ENCODE data around the gene KIF7. TPM values are rescaled to one million over a fixed set of nuclear protein-coding genes. Genes with fewer than 3 reads are reported as not detected.

Gene KIF7
- polyA plus RNA-seq, 1 donor from 2014 or later = 5.2 TPM

DNA sequence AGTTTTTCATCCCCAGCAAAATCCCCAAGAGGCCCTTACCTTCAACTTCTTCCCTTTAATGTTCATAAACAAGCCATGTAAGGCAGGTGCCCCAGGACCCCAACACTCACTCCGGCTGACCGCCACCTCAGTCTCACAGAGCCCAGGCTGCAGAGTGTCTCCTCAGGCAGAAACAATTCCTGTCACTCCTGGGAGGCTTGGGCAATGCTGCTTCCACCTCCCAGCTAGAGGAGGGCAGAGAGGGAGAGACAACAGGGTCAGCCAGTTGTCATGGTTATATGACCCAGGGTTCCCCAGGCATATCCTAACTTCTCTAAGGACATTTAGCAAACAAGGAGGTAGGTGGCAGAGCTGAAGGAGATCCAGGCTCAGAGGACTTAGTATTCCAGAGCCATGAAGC is 23.9 kb upstream of the KIF7 start, which contains the start of gene PLIN1:
PLIN1 (minus strand) TSS at position 156 of the 400 bp plus-strand sequence. CDS start 1,878 bp downstream, outside the sequence.
- H4K20me1 ChIP-seq (ENCODE audit: insufficient read depth) = no peaks in the 10 kb centered on the region
- H3K79me2 ChIP-seq (replicated peaks; ENCODE audit: insufficient read depth, low read length) = no peaks in the 10 kb centered on the region
- no peaks in the 10 kb centered on the region for H3K9me3 ChIP-seq (ENCODE audit: low read length)
- no peak within 1 kb of the TSS for H2AFZ ChIP-seq (ENCODE audit: low read depth, low read length)
- H3K27me3 ChIP-seq (ENCODE audit: insufficient read depth, low read depth, low read length) = no peaks in the 10 kb centered on the region
- H3K4me2 ChIP-seq (ENCODE audit: low read length) = no peak within 1 kb of the TSS
- TF ChIP-seq SMC3 (conservative IDR thresholded peaks at IDR 0.05; ENCODE audit: poor library complexity) (no peak), POLR2AphosphoS5 (IDR thresholded peaks at IDR 0.05) (no peak), EZH2 (IDR thresholded peaks at IDR 0.05; ENCODE audit: borderline replicate concordance, insufficient read depth, low read length, poor library complexity, severe bottlenecking) (no peak), TAF1 (IDR thresholded peaks at IDR 0.05; ENCODE audit: low read depth) (no peak), EP300 (conservative IDR thresholded peaks at IDR 0.05; ENCODE audit: poor library complexity, severe bottlenecking) (no peak), RAD21 (conservative IDR thresholded peaks at IDR 0.05) (no peak), MXI1 (conservative IDR thresholded peaks at IDR 0.05; ENCODE audit: poor library complexity, severe bottlenecking) (no peak)
- TF ChIP-seq, protein P1, sequence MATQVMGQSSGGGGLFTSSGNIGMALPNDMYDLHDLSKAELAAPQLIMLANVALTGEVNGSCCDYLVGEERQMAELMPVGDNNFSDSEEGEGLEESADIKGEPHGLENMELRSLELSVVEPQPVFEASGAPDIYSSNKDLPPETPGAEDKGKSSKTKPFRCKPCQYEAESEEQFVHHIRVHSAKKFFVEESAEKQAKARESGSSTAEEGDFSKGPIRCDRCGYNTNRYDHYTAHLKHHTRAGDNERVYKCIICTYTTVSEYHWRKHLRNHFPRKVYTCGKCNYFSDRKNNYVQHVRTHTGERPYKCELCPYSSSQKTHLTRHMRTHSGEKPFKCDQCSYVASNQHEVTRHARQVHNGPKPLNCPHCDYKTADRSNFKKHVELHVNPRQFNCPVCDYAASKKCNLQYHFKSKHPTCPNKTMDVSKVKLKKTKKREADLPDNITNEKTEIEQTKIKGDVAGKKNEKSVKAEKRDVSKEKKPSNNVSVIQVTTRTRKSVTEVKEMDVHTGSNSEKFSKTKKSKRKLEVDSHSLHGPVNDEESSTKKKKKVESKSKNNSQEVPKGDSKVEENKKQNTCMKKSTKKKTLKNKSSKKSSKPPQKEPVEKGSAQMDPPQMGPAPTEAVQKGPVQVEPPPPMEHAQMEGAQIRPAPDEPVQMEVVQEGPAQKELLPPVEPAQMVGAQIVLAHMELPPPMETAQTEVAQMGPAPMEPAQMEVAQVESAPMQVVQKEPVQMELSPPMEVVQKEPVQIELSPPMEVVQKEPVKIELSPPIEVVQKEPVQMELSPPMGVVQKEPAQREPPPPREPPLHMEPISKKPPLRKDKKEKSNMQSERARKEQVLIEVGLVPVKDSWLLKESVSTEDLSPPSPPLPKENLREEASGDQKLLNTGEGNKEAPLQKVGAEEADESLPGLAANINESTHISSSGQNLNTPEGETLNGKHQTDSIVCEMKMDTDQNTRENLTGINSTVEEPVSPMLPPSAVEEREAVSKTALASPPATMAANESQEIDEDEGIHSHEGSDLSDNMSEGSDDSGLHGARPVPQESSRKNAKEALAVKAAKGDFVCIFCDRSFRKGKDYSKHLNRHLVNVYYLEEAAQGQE (IDR thresholded peaks at IDR 0.05; ENCODE audit: borderline replicate concordance) = no peak
- TF ChIP-seq, protein P2, sequence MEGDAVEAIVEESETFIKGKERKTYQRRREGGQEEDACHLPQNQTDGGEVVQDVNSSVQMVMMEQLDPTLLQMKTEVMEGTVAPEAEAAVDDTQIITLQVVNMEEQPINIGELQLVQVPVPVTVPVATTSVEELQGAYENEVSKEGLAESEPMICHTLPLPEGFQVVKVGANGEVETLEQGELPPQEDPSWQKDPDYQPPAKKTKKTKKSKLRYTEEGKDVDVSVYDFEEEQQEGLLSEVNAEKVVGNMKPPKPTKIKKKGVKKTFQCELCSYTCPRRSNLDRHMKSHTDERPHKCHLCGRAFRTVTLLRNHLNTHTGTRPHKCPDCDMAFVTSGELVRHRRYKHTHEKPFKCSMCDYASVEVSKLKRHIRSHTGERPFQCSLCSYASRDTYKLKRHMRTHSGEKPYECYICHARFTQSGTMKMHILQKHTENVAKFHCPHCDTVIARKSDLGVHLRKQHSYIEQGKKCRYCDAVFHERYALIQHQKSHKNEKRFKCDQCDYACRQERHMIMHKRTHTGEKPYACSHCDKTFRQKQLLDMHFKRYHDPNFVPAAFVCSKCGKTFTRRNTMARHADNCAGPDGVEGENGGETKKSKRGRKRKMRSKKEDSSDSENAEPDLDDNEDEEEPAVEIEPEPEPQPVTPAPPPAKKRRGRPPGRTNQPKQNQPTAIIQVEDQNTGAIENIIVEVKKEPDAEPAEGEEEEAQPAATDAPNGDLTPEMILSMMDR (IDR thresholded peaks at IDR 0.05; ENCODE audit: poor library complexity, severe bottlenecking) = no peak
- H3F3A ChIP-seq (ENCODE audit: insufficient read depth, low read length, poor library complexity, severe bottlenecking) = no peaks in the 10 kb centered on the region
- no peak within 1 kb of the TSS for H3K27ac ChIP-seq (ENCODE audit: low read length)
- H3K36me3 ChIP-seq (ENCODE audit: insufficient read depth, low read length) = no peaks in the 10 kb centered on the region
- H3K9me2 ChIP-seq (ENCODE audit: insufficient read depth, low read length) = no peaks in the 10 kb centered on the region
- no peak within 1 kb of the TSS for H3K9ac ChIP-seq (ENCODE audit: low read length)
- no peak within 1 kb of the TSS for H3K4me3 ChIP-seq (ENCODE audit: low read length)

- Histone ChIP-seq H3K9me2 (ENCODE audit: insufficient read depth, low read length) (no peaks in the 10 kb centered on the region), H4K20me1 (ENCODE audit: insufficient read depth) (no peaks in the 10 kb centered on the region), H3K27ac (ENCODE audit: low read length) (no peak overlapping the region), H3K79me2 (replicated peaks; ENCODE audit: insufficient read depth, low read length) (no peaks in the 10 kb centered on the region), H3K9me3 (ENCODE audit: low read length) (no peaks in the 10 kb centered on the region), H3K4me2 (ENCODE audit: low read length) (no peak overlapping the region), H3K27me3 (ENCODE audit: insufficient read depth, low read depth, low read length) (no peaks in the 10 kb centered on the region), H3K9ac (ENCODE audit: low read length) (no peak overlapping the region), H3K4me3 (ENCODE audit: low read length) (no peak overlapping the region), H3F3A (ENCODE audit: insufficient read depth, low read length, poor library complexity, severe bottlenecking) (no peaks in the 10 kb centered on the region), H3K36me3 (ENCODE audit: insufficient read depth, low read length) (no peaks in the 10 kb centered on the region), H2AFZ (ENCODE audit: low read depth, low read length) (no peak overlapping the region)
- TF ChIP-seq, protein P2 (IDR thresholded peaks at IDR 0.05; ENCODE audit: poor library complexity, severe bottlenecking) = no peak
- TF ChIP-seq, protein P1 (IDR thresholded peaks at IDR 0.05; ENCODE audit: borderline replicate concordance) = no peak
- TF ChIP-seq EP300 (conservative IDR thresholded peaks at IDR 0.05; ENCODE audit: poor library complexity, severe bottlenecking) (no peak), POLR2AphosphoS5 (IDR thresholded peaks at IDR 0.05) (no peak), SMC3 (conservative IDR thresholded peaks at IDR 0.05; ENCODE audit: poor library complexity) (no peak), TAF1 (IDR thresholded peaks at IDR 0.05; ENCODE audit: low read depth) (no peak), MXI1 (conservative IDR thresholded peaks at IDR 0.05; ENCODE audit: poor library complexity, severe bottlenecking) (no peak), EZH2 (IDR thresholded peaks at IDR 0.05; ENCODE audit: borderline replicate concordance, insufficient read depth, low read length, poor library complexity, severe bottlenecking) (no peak), RAD21 (conservative IDR thresholded peaks at IDR 0.05) (no peak)
Measured at GRCh38 chr15:89677381-89677780, 22.1 kb upstream of the KIF7 start.
